MCF 10A (cell line): Measurements from ENCODE around the gene PRR33. TPM values are rescaled to one million over a fixed set of nuclear protein-coding genes. Genes with fewer than 3 reads are reported as not detected.

Experiments used
- BruUV-seq: library from RNA; stranded (reverse); fragments of 400-500 nt; replicated peaks from 2 replicates; lab custom pipeline; 2021; lab: Mats Ljungman, UMichigan
- CTCF ChIA-PET: fragments of 300-600 bp; sonication (Branson Sonifier 250); formaldehyde crosslinking; extraction: SDS; loops from one replicate; lab custom pipeline; 2021; ENCODE audit warnings: antibody characterized with exemption, inconsistent platforms; lab: Yijun Ruan, JAX
- POLR2A ChIA-PET: fragments of 300-600, 350-650 bp; sonication (Branson Sonifier 250); formaldehyde crosslinking; extraction: SDS; loops from one replicate; lab custom pipeline; 2020; ENCODE audit warnings: antibody characterized with exemption, inconsistent platforms; lab: Yijun Ruan, JAX
- DNase-seq: peaks from one replicate; pipeline ENCODE4 v3.0.0-alpha.2; 2018; ENCODE audit not compliant: unreplicated experiment
- H3K27ac Mint-ChIP-seq: one replicate; pipeline ENCODE4 v1.8.0; 2022; ENCODE audit warnings: mild to moderate bottlenecking, low read depth, mixed read lengths; ENCODE audit not compliant: unreplicated experiment
- H3K27me3 Mint-ChIP-seq: one replicate; pipeline ENCODE4 v1.8.0; 2022; ENCODE audit warnings: mixed read lengths; ENCODE audit not compliant: insufficient read depth, unreplicated experiment
- H3K36me3 Mint-ChIP-seq: one replicate; pipeline ENCODE4 v1.8.0; 2022; ENCODE audit warnings: mild to moderate bottlenecking, moderate library complexity, mixed read lengths; ENCODE audit not compliant: insufficient read depth, unreplicated experiment
- H3K4me1 Mint-ChIP-seq: one replicate; pipeline ENCODE4 v1.8.0; 2022; ENCODE audit warnings: mixed read lengths; ENCODE audit not compliant: insufficient read depth, unreplicated experiment
- H3K4me3 Mint-ChIP-seq: one replicate; pipeline ENCODE4 v1.8.0; 2022; ENCODE audit warnings: mild to moderate bottlenecking, moderate library complexity, mixed read lengths; ENCODE audit not compliant: unreplicated experiment
- H3K9me3 Mint-ChIP-seq: one replicate; pipeline ENCODE4 v1.8.0; 2022; ENCODE audit warnings: mixed read lengths; ENCODE audit not compliant: unreplicated experiment
- CTCF ChIP-seq: fragments of 200-600 bp; IDR thresholded peaks from one replicate; pipeline ENCODE4 v1.8.0; 2022; ENCODE audit warnings: antibody characterized with exemption, mild to moderate bottlenecking; ENCODE audit not compliant: unreplicated experiment
- intact Hi-C: fragments of 100-400 bp; cut with micrococcal nuclease; formaldehyde crosslinking; loops from 2 replicates; pipeline ENCODE4 v1.14.1; 2022
- total RNA-seq: library from RNA; stranded (reverse); gene quantifications from 2 replicates; pipeline ENCODE4 v1.2.3, GENCODE V29; 2022

Gene PRR33
- total RNA-seq, 1 experiment from 2014 or later, result not detected

- Mint-ChIP-seq H3K4me1 (peaks cover 5% of the 10 kb centered on the region), H3K9me3 (no peaks in the 10 kb centered on the region), H3K27me3 (peaks cover 20% of the 10 kb centered on the region), H3K4me3 (no peak overlapping the region), H3K27ac (no peak overlapping the region), H3K36me3 (no peaks in the 10 kb centered on the region)
- POLR2A ChIA-PET, result no interaction called here
- no peak for DNase-seq
- intact Hi-C loops, result no loop called here
- no peak for TF ChIP-seq CTCF
- BruUV-seq, result no TSS peak
- CTCF ChIA-PET, result no interaction called here
Observed at GRCh38 chr11:1927026-1927847, 35.5 kb upstream of the PRR33 start.

- no peaks in the 10 kb centered on the region for H3K36me3 Mint-ChIP-seq
- CTCF ChIA-PET, result no interaction called here
- peaks cover 20% of the 10 kb centered on the region for H3K27me3 Mint-ChIP-seq
- H3K27ac Mint-ChIP-seq, result no peak overlapping the region
- no peak for DNase-seq
- no peaks in the 10 kb centered on the region for H3K9me3 Mint-ChIP-seq
- H3K4me1 Mint-ChIP-seq, result peaks cover under 1% of the 10 kb centered on the region
- POLR2A ChIA-PET, result no interaction called here
- intact Hi-C loops, result no loop called here
- no peak for TF ChIP-seq CTCF
- no TSS peak for BruUV-seq
- no peak overlapping the region for H3K4me3 Mint-ChIP-seq
Observed at GRCh38 chr11:1926156-1927025, 34.7 kb upstream of the PRR33 start.

GRCh38 chr11:1925373-1926155, 33.9 kb upstream of the PRR33 start:
- H3K27ac Mint-ChIP-seq, result no peak overlapping the region
- POLR2A ChIA-PET, result no interaction called here
- DNase-seq, result no peak
- TF ChIP-seq CTCF, result no peak
- no peaks in the 10 kb centered on the region for H3K36me3 Mint-ChIP-seq
- intact Hi-C loops, result no loop called here
- no peaks in the 10 kb centered on the region for H3K4me1 Mint-ChIP-seq
- BruUV-seq, result no TSS peak
- no peaks in the 10 kb centered on the region for H3K9me3 Mint-ChIP-seq
- no peak overlapping the region for H3K4me3 Mint-ChIP-seq
- CTCF ChIA-PET, result no interaction called here
- H3K27me3 Mint-ChIP-seq, result peaks cover 20% of the 10 kb centered on the region
